ENCODE data around the gene ZNF391.

DNA sequence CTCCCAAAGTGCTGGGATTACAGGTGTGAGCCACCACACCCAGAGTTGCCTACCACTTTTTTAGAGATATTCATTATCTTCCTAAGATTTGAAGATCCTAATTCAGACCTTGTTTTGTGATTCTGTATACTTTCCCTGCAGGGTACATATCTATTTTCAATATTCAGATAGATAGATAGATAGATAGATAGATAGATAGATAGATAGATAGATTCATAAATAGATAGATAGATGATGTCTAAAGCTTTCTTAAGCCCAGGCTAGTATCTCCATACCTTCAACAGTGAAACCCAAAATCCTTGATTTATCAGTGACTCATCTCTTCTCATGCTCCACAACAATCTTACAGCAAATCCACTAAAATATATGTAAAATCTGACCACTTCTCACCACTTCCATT is 30.8 kb downstream of the ZNF391 start:
- TF ChIP-seq TAF1 (IDR thresholded peaks at IDR 0.05; ENCODE audit: borderline replicate concordance, insufficient read depth, low read length) (no peak), FOXP2 (optimal IDR thresholded peaks at IDR 0.05; ENCODE audit: borderline replicate concordance, extremely low read depth, extremely low read length, insufficient read depth) (no peak), POLR2AphosphoS5 (IDR thresholded peaks at IDR 0.05; ENCODE audit: low read depth, low read length) (no peak)
- TF ChIP-seq, protein P1, sequence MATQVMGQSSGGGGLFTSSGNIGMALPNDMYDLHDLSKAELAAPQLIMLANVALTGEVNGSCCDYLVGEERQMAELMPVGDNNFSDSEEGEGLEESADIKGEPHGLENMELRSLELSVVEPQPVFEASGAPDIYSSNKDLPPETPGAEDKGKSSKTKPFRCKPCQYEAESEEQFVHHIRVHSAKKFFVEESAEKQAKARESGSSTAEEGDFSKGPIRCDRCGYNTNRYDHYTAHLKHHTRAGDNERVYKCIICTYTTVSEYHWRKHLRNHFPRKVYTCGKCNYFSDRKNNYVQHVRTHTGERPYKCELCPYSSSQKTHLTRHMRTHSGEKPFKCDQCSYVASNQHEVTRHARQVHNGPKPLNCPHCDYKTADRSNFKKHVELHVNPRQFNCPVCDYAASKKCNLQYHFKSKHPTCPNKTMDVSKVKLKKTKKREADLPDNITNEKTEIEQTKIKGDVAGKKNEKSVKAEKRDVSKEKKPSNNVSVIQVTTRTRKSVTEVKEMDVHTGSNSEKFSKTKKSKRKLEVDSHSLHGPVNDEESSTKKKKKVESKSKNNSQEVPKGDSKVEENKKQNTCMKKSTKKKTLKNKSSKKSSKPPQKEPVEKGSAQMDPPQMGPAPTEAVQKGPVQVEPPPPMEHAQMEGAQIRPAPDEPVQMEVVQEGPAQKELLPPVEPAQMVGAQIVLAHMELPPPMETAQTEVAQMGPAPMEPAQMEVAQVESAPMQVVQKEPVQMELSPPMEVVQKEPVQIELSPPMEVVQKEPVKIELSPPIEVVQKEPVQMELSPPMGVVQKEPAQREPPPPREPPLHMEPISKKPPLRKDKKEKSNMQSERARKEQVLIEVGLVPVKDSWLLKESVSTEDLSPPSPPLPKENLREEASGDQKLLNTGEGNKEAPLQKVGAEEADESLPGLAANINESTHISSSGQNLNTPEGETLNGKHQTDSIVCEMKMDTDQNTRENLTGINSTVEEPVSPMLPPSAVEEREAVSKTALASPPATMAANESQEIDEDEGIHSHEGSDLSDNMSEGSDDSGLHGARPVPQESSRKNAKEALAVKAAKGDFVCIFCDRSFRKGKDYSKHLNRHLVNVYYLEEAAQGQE (IDR thresholded peaks at IDR 0.05; ENCODE audit: insufficient read depth in 1 of 2, low read depth in 2 of 2, low read length in 2 of 2) = no peak

Measured in PFSK-1 (cell line).